ENCODE results near the gene TAS2R60. TPM values are rescaled to one million over a fixed set of nuclear protein-coding genes. Genes with fewer than 3 reads are reported as not detected.
"Not testable (repeated sequence)": the region's sequence is repeated elsewhere in the genome, so short reads cannot be mapped to it uniquely, and the experiment has no call there.

TAS2R60 gene
- total and polyA plus RNA-seq, 3 donors from 2014 or later, result not detected

- H3K4me3 ChIP-seq, result no peak overlapping the region
- TF ChIP-seq POLR2A (IDR thresholded peaks at IDR 0.05), result no peak
- TF ChIP-seq CTCF (IDR thresholded peaks at IDR 0.05), result no peak
- H3K27me3 ChIP-seq, result no peaks in the 10 kb centered on the region
- no peaks in the 10 kb centered on the region for H3K9me3 ChIP-seq
- no peaks in the 10 kb centered on the region for H3K36me3 ChIP-seq (ENCODE audit: low read depth, missing control alignments)
- intact Hi-C loops (cut with DNase I; ENCODE audit: low total_unique reads), result no loop called here
- no peak for DNase-seq
- no peaks in the 10 kb centered on the region for H3K4me1 ChIP-seq
- H3K27ac ChIP-seq, result no peak overlapping the region
- WGBS, 2 donors, result 95 to 96% methylated on average over 1 of the region's 1 CpG
Observed at GRCh38 chr7:143467724-143468123, 24.5 kb downstream of the TAS2R60 start.

GRCh38 chr7:143472071-143472689 is 28.9 kb downstream of the TAS2R60 start:
- intact Hi-C loops (cut with DNase I; ENCODE audit: low total_unique reads); H3K9me3 ChIP-seq; H3K4me3 ChIP-seq; H3K27ac ChIP-seq; H3K27me3 ChIP-seq; H3K36me3 ChIP-seq (ENCODE audit: low read depth, missing control alignments); DNase-seq; H3K4me1 ChIP-seq: not testable (repeated sequence)
- 66 to 81% methylated on average over 11 of the region's 11 CpGs for WGBS, 2 donors

- H3K4me1 ChIP-seq, result no peaks in the 10 kb centered on the region
- H3K4me3 ChIP-seq, result no peak within 1 kb of the TSS
- H3K9me3 ChIP-seq, result no peaks in the 10 kb centered on the region
- intact Hi-C loops (cut with DNase I; ENCODE audit: low total_unique reads), result no loop called here
- no peak for TF ChIP-seq POLR2A (IDR thresholded peaks at IDR 0.05)
- TF ChIP-seq CTCF (IDR thresholded peaks at IDR 0.05), result no peak
- no peak for DNase-seq
- no peak within 1 kb of the TSS for H3K27ac ChIP-seq
- no peaks in the 10 kb centered on the region for H3K36me3 ChIP-seq (ENCODE audit: low read depth, missing control alignments)
- H3K27me3 ChIP-seq, result no peaks in the 10 kb centered on the region
- WGBS, 2 donors, result 63 to 69% methylated on average over 1 to 10 of the region's 10 CpGs
Observed at GRCh38 chr7:143477501-143478150, 34.4 kb downstream of the TAS2R60 start, which contains the start of gene TAS2R41. TAS2R41 (plus strand) TSS chr7:143477873; CDS start chr7:143477873, 0 bp downstream.

DNA sequence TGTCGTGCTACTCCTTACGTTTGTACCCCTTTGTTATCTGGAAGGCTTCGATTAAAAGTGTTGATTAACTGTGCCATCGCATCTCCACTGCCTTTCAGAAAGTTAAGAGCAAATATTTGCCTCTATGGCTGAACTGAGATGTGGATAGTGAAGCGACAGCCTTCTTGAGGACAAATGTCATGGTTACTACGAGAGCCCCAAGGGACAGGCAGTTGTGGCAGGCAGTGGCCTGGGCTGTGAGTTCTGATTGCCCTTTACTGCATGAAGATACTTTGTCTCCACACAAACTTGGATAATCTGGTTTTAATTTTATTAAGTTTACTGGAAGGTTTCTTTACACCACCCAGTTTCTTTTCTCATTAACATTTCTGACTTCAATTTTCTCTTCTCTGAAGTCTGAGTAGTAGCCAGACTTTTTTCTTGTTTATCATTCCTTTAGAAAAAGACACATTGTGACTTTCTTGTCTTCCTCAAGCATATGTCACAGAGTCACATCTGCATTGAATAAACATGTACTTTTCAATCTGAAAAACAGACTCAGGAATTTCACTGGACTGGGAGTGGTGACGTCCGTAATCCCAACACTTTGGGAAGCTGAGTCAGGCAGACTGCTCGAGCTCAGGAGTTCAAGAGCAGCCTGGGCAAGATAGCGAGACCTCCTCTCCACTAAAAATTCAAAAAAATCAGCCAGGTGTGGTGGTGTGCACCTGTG is 36.0 kb downstream of the TAS2R60 start:
- no peaks in the 10 kb centered on the region for H3K4me1 ChIP-seq
- H3K4me3 ChIP-seq, result no peak overlapping the region
- TF ChIP-seq CTCF (IDR thresholded peaks at IDR 0.05), result no peak
- no peak for TF ChIP-seq POLR2A (IDR thresholded peaks at IDR 0.05)
- intact Hi-C loops (cut with DNase I; ENCODE audit: low total_unique reads), result no loop called here
- no peak overlapping the region for H3K27ac ChIP-seq
- no peak for DNase-seq
- no peaks in the 10 kb centered on the region for H3K36me3 ChIP-seq (ENCODE audit: low read depth, missing control alignments)
- H3K27me3 ChIP-seq, result no peaks in the 10 kb centered on the region
- H3K9me3 ChIP-seq, result no peaks in the 10 kb centered on the region
- WGBS, 2 donors, result 78 to 79% methylated on average over 10 of the region's 10 CpGs

DNA sequence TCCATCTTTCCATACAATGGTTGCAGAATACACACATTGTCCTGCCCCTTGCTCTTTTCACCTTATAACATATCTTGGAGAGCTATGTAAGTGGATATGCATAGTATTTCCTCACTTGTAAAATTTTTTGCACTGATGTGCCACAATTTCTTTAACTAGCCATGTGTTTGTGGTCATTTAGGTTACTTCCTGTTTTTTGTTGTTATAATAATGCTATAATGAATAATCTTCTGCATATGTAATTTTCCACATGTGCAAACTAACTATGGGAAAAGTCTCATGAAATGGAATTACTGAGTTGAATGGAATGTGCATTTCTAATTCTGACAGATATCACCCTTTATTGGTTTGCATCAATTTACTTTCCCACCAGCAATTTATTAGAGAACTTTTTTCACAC is 37.2 kb downstream of the TAS2R60 start:
- intact Hi-C loops (cut with DNase I; ENCODE audit: low total_unique reads), result no loop called here
- TF ChIP-seq CTCF (IDR thresholded peaks at IDR 0.05), result no peak
- TF ChIP-seq POLR2A (IDR thresholded peaks at IDR 0.05), result no peak
- H3K4me1 ChIP-seq, result no peaks in the 10 kb centered on the region
- no peaks in the 10 kb centered on the region for H3K27me3 ChIP-seq
- H3K4me3 ChIP-seq, result no peak overlapping the region
- no peaks in the 10 kb centered on the region for H3K9me3 ChIP-seq
- no peak for DNase-seq
- H3K27ac ChIP-seq, result no peak overlapping the region
- H3K36me3 ChIP-seq (ENCODE audit: low read depth, missing control alignments), result no peaks in the 10 kb centered on the region

Data from testis (tissue), 3 donors.